IPS-15b (cell line): ENCODE data around the gene IRF2BP2.

Experiments used
- H3K27me3 ChIP-seq: one replicate; pipeline ENCODE4 v1.6.1; 2013; ENCODE audit warnings: low read length; ENCODE audit not compliant: control insufficient read depth, insufficient read depth
- H3K36me3 ChIP-seq: one replicate; pipeline ENCODE4 v1.6.1; 2013; ENCODE audit warnings: low read length; ENCODE audit not compliant: control insufficient read depth, insufficient read depth
- H3K4me1 ChIP-seq: one replicate; pipeline ENCODE4 v1.6.1; 2013; ENCODE audit warnings: mild to moderate bottlenecking, low read length; ENCODE audit not compliant: control insufficient read depth, insufficient read depth
- H3K4me3 ChIP-seq: one replicate; pipeline ENCODE4 v1.5.1; 2013; ENCODE audit warnings: low read depth, low read length
- H3K9ac ChIP-seq: one replicate; pipeline ENCODE4 v1.6.1; 2013; ENCODE audit warnings: low read depth, mild to moderate bottlenecking, low read length
- H3K9me3 ChIP-seq: one replicate; pipeline ENCODE4 v1.6.1; 2013; ENCODE audit warnings: mild to moderate bottlenecking, low read length; ENCODE audit not compliant: control insufficient read depth, insufficient read depth

Gene IRF2BP2

DNA sequence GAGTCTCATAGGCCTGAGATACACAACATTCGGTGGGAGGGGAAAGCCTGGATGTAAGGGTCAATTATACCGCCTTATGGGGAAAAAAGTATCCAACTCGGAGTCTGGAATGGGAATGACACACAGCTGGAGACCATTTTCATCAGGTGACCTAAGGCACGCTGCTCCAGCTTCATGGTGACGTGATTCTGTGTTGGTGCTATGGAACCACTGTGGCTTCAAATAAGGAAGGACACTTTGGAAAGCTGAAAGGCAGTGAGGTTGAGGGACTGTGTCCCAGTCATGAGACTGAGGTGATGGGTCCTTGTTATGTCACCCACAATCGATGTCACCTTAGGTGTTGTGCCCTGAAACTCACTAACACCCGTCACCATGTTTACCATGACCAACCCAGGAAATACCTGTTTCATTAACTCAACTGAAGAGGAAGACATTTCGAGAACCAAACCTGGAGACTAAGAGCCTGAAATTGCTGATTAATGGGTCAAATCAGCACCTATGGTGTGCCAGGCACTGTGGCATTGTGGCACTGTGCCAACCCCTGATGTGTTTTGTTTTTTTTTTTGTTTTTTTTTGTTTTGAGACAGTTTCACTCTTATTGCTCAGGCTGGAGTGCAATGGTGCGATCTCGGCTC lies 54.5 kb downstream of the IRF2BP2 start:
- Histone ChIP-seq H3K9ac (no peak overlapping the region), H3K4me3 (no peak overlapping the region), H3K4me1 (no peaks in the 10 kb centered on the region), H3K27me3 (no peaks in the 10 kb centered on the region), H3K9me3 (no peaks in the 10 kb centered on the region), H3K36me3 (no peaks in the 10 kb centered on the region)

DNA sequence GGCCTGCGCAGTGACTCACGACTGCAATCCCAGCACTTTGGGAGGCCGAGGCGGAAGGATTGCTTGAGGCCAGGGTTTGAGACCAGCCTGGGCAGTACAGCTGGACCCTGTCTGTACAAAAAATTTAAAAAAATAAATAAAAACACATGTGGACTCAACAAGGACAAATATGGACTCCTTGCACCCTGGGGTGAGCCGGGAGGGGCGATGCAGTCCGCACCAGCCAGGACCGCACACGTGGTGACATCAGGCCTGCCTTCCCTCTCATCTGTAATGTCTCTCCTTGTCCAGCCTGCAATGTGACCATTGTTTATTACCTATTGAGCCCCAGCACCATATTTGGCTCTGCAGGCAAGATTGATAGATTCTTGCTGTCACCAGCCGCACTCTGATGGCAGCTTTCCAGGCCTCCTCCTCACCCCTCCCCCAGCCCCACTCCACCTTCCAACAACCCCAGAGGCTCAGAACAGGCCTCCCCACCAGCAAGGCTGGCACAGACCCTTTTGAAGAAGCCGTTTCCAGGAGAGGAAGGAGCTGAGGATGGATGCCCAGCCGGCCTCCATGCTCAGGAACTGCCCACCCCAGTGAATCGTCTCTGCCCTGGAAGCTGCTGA lies 55.2 kb downstream of the IRF2BP2 start:
- Histone ChIP-seq H3K36me3 (no peaks in the 10 kb centered on the region), H3K4me1 (no peaks in the 10 kb centered on the region), H3K4me3 (no peak overlapping the region), H3K9ac (no peak overlapping the region), H3K9me3 (no peaks in the 10 kb centered on the region), H3K27me3 (no peaks in the 10 kb centered on the region)
